K562 (cell line): ENCODE measurements around the gene PLK1. TPM values are rescaled to one million over a fixed set of nuclear protein-coding genes. Genes with fewer than 3 reads are reported as not detected.

Experiments used
- ATAC-seq: fragments of 200-7000 bp; cut with Tn5 transposase; 3 replicates; pipeline ENCODE4 v1.9.1; 2020; ENCODE audit warnings: moderate library complexity
- BruUV-seq: library from RNA; stranded (reverse); fragments of 400-500 nt; replicated peaks from 2 replicates; lab custom pipeline; 2021; lab: Mats Ljungman, UMichigan
- CTCF ChIA-PET: fragments of 300-600 bp; formaldehyde crosslinking; extraction: SDS; loops from one replicate; lab custom pipeline; 2021; ENCODE audit warnings: low intra/inter-chr PET ratio; lab: Yijun Ruan, JAX
- POLR2A ChIA-PET: fragments of 300-600, 350-650 bp; sonication (Branson Sonifier 250); formaldehyde crosslinking; extraction: SDS; loops from one replicate; lab custom pipeline; 2021; ENCODE audit warnings: antibody characterized with exemption, inconsistent platforms; lab: Yijun Ruan, JAX
- DNase-seq, 4 experiments: peaks; one replicate each; pipeline versions ENCODE4 v3.0.0 to v3.0.0-alpha.2; 2011 to 2018; ENCODE audit warnings: low spot score in 3 of 4, mixed read lengths in 3 of 4; ENCODE audit errors: extremely low read depth in 1 of 4
- FAIRE-seq: peaks from 2 replicates; lab custom pipeline; 2011; peaks lifted over from hg19 to GRCh38; lab: Jason Lieb, UNC
- H2AFZ ChIP-seq: 2 replicates; pipeline ENCODE4 v1.6.0; 2011; ENCODE audit warnings: low read depth, low read length, control low read depth, inconsistent platforms
- H3K27ac ChIP-seq: fragments of 200-600 bp; 3 replicates; pipeline ENCODE4 v1.8.0; 2011; ENCODE audit warnings: low read depth, mild to moderate bottlenecking, control low read depth, inconsistent platforms, low read length, moderate library complexity, mixed read lengths; ENCODE audit errors: extremely low read depth
- H3K27me3 ChIP-seq, 2 experiments: fragments of 300-600 bp in 1 of 2; 2 replicates in 1 of 2; 3 replicates in 1 of 2; pipeline versions ENCODE4 v1.6.0 to v1.8.0; 2011; ENCODE audit warnings: inconsistent platforms in 2 of 2, low read length in 2 of 2, mild to moderate bottlenecking in 1 of 2, mixed read lengths in 1 of 2, moderate library complexity in 1 of 2; ENCODE audit not compliant: control insufficient read depth in 2 of 2, insufficient read depth in 2 of 2
- H3K36me3 ChIP-seq: fragments of 300-600 bp; 3 replicates; pipeline ENCODE4 v1.8.0; 2011; ENCODE audit warnings: mild to moderate bottlenecking, low read length, inconsistent platforms; ENCODE audit not compliant: control insufficient read depth, insufficient read depth
- H3K4me1 ChIP-seq, 2 experiments: fragments of 200-600 bp in 1 of 2; replicated peaks in 1 of 2; 2 replicates in 1 of 2; 3 replicates in 1 of 2; pipeline versions ENCODE4 v1.5.1 to v1.8.0; 2011; ENCODE audit warnings: inconsistent platforms in 2 of 2, low read length in 2 of 2, mild to moderate bottlenecking in 1 of 2, mixed read lengths in 1 of 2, moderate library complexity in 1 of 2; ENCODE audit not compliant: control insufficient read depth in 2 of 2, insufficient read depth in 2 of 2
- H3K4me2 ChIP-seq: 2 replicates; pipeline ENCODE4 v1.6.1; 2011; ENCODE audit warnings: low read length, control low read depth, inconsistent platforms, mixed read lengths; ENCODE audit not compliant: insufficient read depth
- H3K4me3 ChIP-seq: fragments of 200-600 bp; sonication (generic), shearing (Covaris generic); 2 replicates; pipeline ENCODE4 v1.5.1; 2016; ENCODE audit warnings: control low read depth, inconsistent platforms
- H3K79me2 ChIP-seq: fragments of 200-600 bp; 3 replicates; pipeline ENCODE4 v1.8.0; 2011; ENCODE audit warnings: low read length, inconsistent platforms; ENCODE audit not compliant: control insufficient read depth, insufficient read depth
- H3K9ac ChIP-seq, 2 experiments: 2 replicates each; pipeline versions ENCODE4 v1.6.0 to v1.6.1; 2011; ENCODE audit warnings: low read depth in 2 of 2, low read length in 2 of 2, control low read depth in 1 of 2, inconsistent platforms in 1 of 2, mild to moderate bottlenecking in 1 of 2, mixed read lengths in 1 of 2; ENCODE audit not compliant: insufficient read depth in 1 of 2
- H3K9me1 ChIP-seq: one replicate; pipeline ENCODE4 v1.6.0; 2011; ENCODE audit warnings: inconsistent platforms, mild to moderate bottlenecking, low read length, moderate library complexity; ENCODE audit not compliant: control insufficient read depth, insufficient read depth
- H3K9me3 ChIP-seq: replicated peaks from 2 replicates; pipeline ENCODE4 v1.5.1; 2011; ENCODE audit warnings: low read depth, low read length, inconsistent platforms; ENCODE audit not compliant: control insufficient read depth, insufficient read depth
- H4K20me1 ChIP-seq: replicated peaks from 2 replicates; pipeline ENCODE4 v1.6.1; 2011; ENCODE audit warnings: low read length, inconsistent platforms, mixed read lengths; ENCODE audit not compliant: control insufficient read depth, insufficient read depth
- BCL6 ChIP-seq: fragments of 250-450 bp; sonication (Bioruptor Pico); IDR thresholded peaks from 2 replicates; pipeline ENCODE4 v1.4.0; 2020
- BCOR ChIP-seq: fragments of 450-650 bp; IDR thresholded peaks from 2 replicates; pipeline ENCODE4 v1.6.1; 2016
- CTBP1 ChIP-seq: fragments of 450-650 bp; IDR thresholded peaks from 2 replicates; pipeline ENCODE4 v1.6.1; 2016; ENCODE audit warnings: borderline replicate concordance
- CXXC5 ChIP-seq: fragments of 250-450 bp; sonication (Bioruptor Pico); IDR thresholded peaks from 2 replicates; pipeline ENCODE4 v1.8.0; 2022; ENCODE audit warnings: inconsistent platforms, mild to moderate bottlenecking, moderate library complexity
- DACH1 ChIP-seq: fragments of 450-650 bp; IDR thresholded peaks from 2 replicates; pipeline ENCODE4 v1.6.1; 2018; ENCODE audit not compliant: partially characterized antibody
- DEAF1 ChIP-seq: fragments of 450-650 bp; formaldehyde crosslinking; IDR thresholded peaks from 2 replicates; pipeline ENCODE4 v1.4.0; 2020; ENCODE audit warnings: mild to moderate bottlenecking, moderate library complexity
- E2F6 ChIP-seq, 2 experiments: IDR thresholded peaks; 2 replicates each; pipeline ENCODE4 v1.6.1; 2011; ENCODE audit warnings: borderline replicate concordance in 1 of 2, control low read depth in 1 of 2, low read depth in 1 of 2, low read length in 1 of 2, mild to moderate bottlenecking in 1 of 2, mixed read lengths in 1 of 2, moderate library complexity in 1 of 2; ENCODE audit not compliant: insufficient read depth in 1 of 2, insufficient read length in 1 of 2, poor library complexity in 1 of 2, severe bottlenecking in 1 of 2; ENCODE audit errors: extremely low read depth in 1 of 2
- ETV5 ChIP-seq: sonication (generic); formaldehyde crosslinking; IDR thresholded peaks from 2 replicates; pipeline ENCODE4 v1.4.0; 2020; ENCODE audit warnings: low read depth, mild to moderate bottlenecking, missing genetic modification reagents
- KLF6 ChIP-seq: fragments of 250-450 bp; sonication (Bioruptor Pico); IDR thresholded peaks from 2 replicates; pipeline ENCODE4 v1.4.0; 2020; ENCODE audit warnings: mild to moderate bottlenecking, moderate library complexity, borderline replicate concordance
- NONO ChIP-seq, 2 experiments: fragments of 200-400 bp in 1 of 2; fragments of 450-650 bp in 1 of 2; formaldehyde crosslinking in 1 of 2; IDR thresholded peaks; 2 replicates each; pipeline ENCODE4 v1.6.1; 2017; ENCODE audit warnings: low read depth in 2 of 2, mild to moderate bottlenecking in 2 of 2, moderate library complexity in 2 of 2, low read length in 1 of 2
- PHB ChIP-seq: fragments of 250-450 bp; sonication (Bioruptor Pico); IDR thresholded peaks from 2 replicates; pipeline ENCODE4 v1.5.0; 2021
- RAD21 ChIP-seq, 2 experiments: fragments of 250-450 bp in 1 of 2; fragments of 450-650 bp in 1 of 2; sonication (Bioruptor Pico) in 1 of 2; formaldehyde crosslinking in 1 of 2; IDR thresholded peaks in 1 of 2; conservative IDR thresholded peaks in 1 of 2; 2 replicates each; pipeline versions ENCODE4 v1.4.0 to v1.8.0; 2020 to 2022; ENCODE audit warnings: mild to moderate bottlenecking in 2 of 2, moderate library complexity in 1 of 2
- ZBTB11 ChIP-seq, 3 experiments: fragments of 200-800 bp in 1 of 3; fragments of 250-450 bp in 1 of 3; fragments of 450-650 bp in 1 of 3; sonication (Bioruptor Pico) in 1 of 3; sonication (Bioruptor generic) in 1 of 3; formaldehyde crosslinking in 1 of 3; IDR thresholded peaks; 2 replicates each; pipeline versions ENCODE4 v1.6.1 to v1.8.0; 2016 to 2022; ENCODE audit warnings: mild to moderate bottlenecking in 2 of 3, missing genetic modification characterization in 2 of 3, missing compliant biosample characterization in 1 of 3, moderate library complexity in 1 of 3
- ZBTB12 ChIP-seq: fragments of 250-450 bp; sonication (Bioruptor Pico); IDR thresholded peaks from 2 replicates; pipeline ENCODE4 v1.4.0; 2020
- ZNF830 ChIP-seq: fragments of 250-450 bp; sonication (Bioruptor Pico); IDR thresholded peaks from 2 replicates; pipeline ENCODE4 v1.5.0; 2021; ENCODE audit warnings: mild to moderate bottlenecking
- WGBS: fragments of 100-300 bp; shearing (Covaris generic); methylation state at CpG from one replicate; pipeline ENCODE4 v1.1.6; 2016; ENCODE audit warnings: low coverage, mixed read lengths; ENCODE audit not compliant: insufficient coverage; ENCODE audit errors: missing lambda C conversion rate; 5-methylcytosine and 5-hydroxymethylcytosine counted together
- in situ Hi-C: fragments of 300-500 bp; cut with MboI; formaldehyde crosslinking; loops from 4 replicates; pipeline ENCODE4 v1.15.0; 2018; ENCODE audit warnings: inconsistent platforms, mixed read lengths
- intact Hi-C: fragments of 100-400 bp; cut with micrococcal nuclease; formaldehyde crosslinking; loops from 2 replicates; pipeline ENCODE4 v1.14.2; 2022
- polyA plus RNA-seq, 8 experiments: library from polyadenylated mRNA; depleted of rRNA in 4 of 8; stranded (reverse) in 5 of 8; unstranded in 3 of 8; fragments of >200 nt; fragmentation: Nextera tagmentation in 2 of 8; fragmentation: Illumina TruSeq in 1 of 8; extraction: Ambion mirVana in 2 of 8; extraction: Trizol in 1 of 8; gene quantifications; 2 replicates each; pipeline versions ENCODE4 v1.2.1 to v1.2.3, GENCODE V29; 2011 to 2014; ENCODE audit warnings: inconsistent platforms in 1 of 8, missing spikeins in 1 of 8
- total RNA-seq, 7 experiments: library from RNA; depleted of rRNA in 6 of 7; stranded (reverse); fragments of >200 nt in 6 of 7; fragmentation: Illumina TruSeq in 2 of 7; extraction: Trizol in 2 of 7; gene quantifications; 2 replicates each; pipeline versions ENCODE4 v1.2.1 to v1.2.3, GENCODE V29; 2011 to 2021; ENCODE audit warnings: low replicate concordance in 1 of 7

Gene PLK1
- total and polyA plus RNA-seq, 9 of the 15 experiments (the other 6 are each of a cell fraction or from before 2014, with no cell fraction given), result 13.6 to 212 (median 45.5) TPM

- no peak for FAIRE-seq
- Histone ChIP-seq H2AFZ (no peak overlapping the region), H3K4me2 (no peak overlapping the region), H3K27me3 (no peaks in the 10 kb centered on the region), H3K27ac (no peak overlapping the region), H3K79me2 (no peaks in the 10 kb centered on the region), H3K9me1 (no peaks in the 10 kb centered on the region), H3K9me3 (no peaks in the 10 kb centered on the region), H3K4me3 (no peak overlapping the region), H3K9ac (no peak overlapping the region), H3K4me1 (peaks cover 4 to 24% of the 10 kb centered on the region in 2 experiments; a peak in 3 of 5 replicates), H4K20me1 (peaks cover 10% of the 10 kb centered on the region; the same call in 1 of the 2 replicates), H3K36me3 (peaks cover 93% of the 10 kb centered on the region)
- in situ Hi-C loops, result no loop called here
- 88% methylated on average over 2 of the region's 2 CpGs for WGBS
- no TSS peak for BruUV-seq
- no peak for ATAC-seq
- ChIA-PET CTCF (no interaction called here), POLR2A (interaction anchor here (0.7 to 2.0 kb wide), 6 partner anchors 9 to 25 kb away, joined by 3 to 11 read pairs (median 4); partner anchors contain the start of gene PLK1)
- DNase-seq, result no peak
- intact Hi-C loops, result no loop called here
- TF ChIP-seq NONO (IDR thresholded peaks at IDR 0.05; ENCODE audit: low read depth in 2 of 2, low read length in 1 of 2), result no peak
- TF ChIP-seq DEAF1, result no peak
- TF ChIP-seq PHB (CRISPR knock-in tag), result no peak
- no peak for TF ChIP-seq RAD21 (CRISPR knock-in tag; conservative IDR thresholded peaks at IDR 0.05 in 1 of 2, IDR thresholded peaks at IDR 0.05 in 1 of 2)
- TF ChIP-seq CXXC5, result no peak
- TF ChIP-seq BCOR, result no peak
- TF ChIP-seq DACH1, result no peak
- TF ChIP-seq ZBTB12 (CRISPR knock-in tag), result no peak
- no peak for TF ChIP-seq E2F6 (IDR thresholded peaks at IDR 0.05; ENCODE audit: borderline replicate concordance in 1 of 2, extremely low read depth in 1 of 2, insufficient read depth in 1 of 2, insufficient read length in 1 of 2, low read depth in 1 of 2, low read length in 1 of 2, poor library complexity in 1 of 2, severe bottlenecking in 1 of 2)
- TF ChIP-seq ETV5 (CRISPR knock-in tag), result no peak
- no peak for TF ChIP-seq KLF6 (CRISPR knock-in tag)
- TF ChIP-seq BCL6 (CRISPR knock-in tag), result no peak
- no peak for TF ChIP-seq CTBP1
- TF ChIP-seq ZNF830 (CRISPR knock-in tag), result no peak
- no peak for TF ChIP-seq ZBTB11 (CRISPR knock-in tag; IDR thresholded peaks at IDR 0.05)
Observed at GRCh38 chr16:23663918-23664317, 14.8 kb upstream of the PLK1 start.
